ENCODE measurements around the gene ADORA3.
"Not testable (repeated sequence)": the region's sequence is repeated elsewhere in the genome, so short reads cannot be mapped to it uniquely, and the experiment has no call there.

ADORA3 gene

GRCh38 chr1:111503585-111504060, at the start of gene ADORA3, which contains the start of gene TMIGD3:
Gene ADORA3, minus strand, starts transcription at chr1:111503633. Its CDS starts 279 bp downstream, at chr1:111503354.
Gene TMIGD3, minus strand, starts transcription at chr1:111503633. Its CDS starts 279 bp downstream, at chr1:111503354.
- peak; percentile 27 for DNase-seq

GRCh38 chr1:111553196-111553595, 49.8 kb upstream of the ADORA3 start:
- no peak for DNase-seq

- DNase-seq: no peak
These were observed 49.2 kb upstream of the ADORA3 start for GRCh38 chr1:111552587-111552986.

GRCh38 chr1:111551623-111552411, 48.4 kb upstream of the ADORA3 start:
- DNase-seq: no peak

- DNase-seq: not testable (repeated sequence)
These were observed 44.4 kb upstream of the ADORA3 start for GRCh38 chr1:111547786-111548185.

GRCh38 chr1:111542187-111542586, 38.8 kb upstream of the ADORA3 start:
- DNase-seq: no peak

GRCh38 chr1:111541721-111542120, 38.3 kb upstream of the ADORA3 start:
- DNase-seq: no peak

GRCh38 chr1:111540928-111541327, 37.5 kb upstream of the ADORA3 start:
- DNase-seq: no peak

GRCh38 chr1:111538343-111539025, 35.1 kb upstream of the ADORA3 start:
- no peak for DNase-seq

- no peak for DNase-seq
These were observed 32.1 kb upstream of the ADORA3 start for GRCh38 chr1:111535256-111536191.

GRCh38 chr1:111520053-111520452, 16.6 kb upstream of the ADORA3 start:
- DNase-seq: no peak

GRCh38 chr1:111517469-111518225, 14.2 kb upstream of the ADORA3 start:
- peak; percentile 60 for DNase-seq

GRCh38 chr1:111516005-111516535, 12.6 kb upstream of the ADORA3 start:
- peak; percentile 45 for DNase-seq

- DNase-seq: no peak
These were observed 12.0 kb upstream of the ADORA3 start for GRCh38 chr1:111515291-111516004.

- DNase-seq: no peak
These were observed 10.1 kb upstream of the ADORA3 start for GRCh38 chr1:111513410-111514020.

GRCh38 chr1:111512931-111513330, 9.5 kb upstream of the ADORA3 start:
- DNase-seq: no peak

GRCh38 chr1:111512132-111512889, 8.9 kb upstream of the ADORA3 start:
- DNase-seq: no peak

- peak; percentile 35 for DNase-seq
These were observed 7.9 kb upstream of the ADORA3 start for GRCh38 chr1:111511370-111511769.

- no peak for DNase-seq
These were observed 6.6 kb upstream of the ADORA3 start for GRCh38 chr1:111509997-111510375.

Data from CD4-positive, alpha-beta T cell treated with Interleukin-12 subunit alpha and Interleukin-12 subunit beta, for 1 hour (primary cell).